Stomach (tissue), 9 donors: ENCODE data around the gene SEMA3A. TPM values are rescaled to one million over a fixed set of nuclear protein-coding genes. Genes with fewer than 3 reads are reported as not detected.

Source experiments
- DNase-seq, 2 donors: peaks; one replicate each; pipeline versions ENCODE4 v3.0.0 to v3.0.0-alpha.2; 2013 to 2019
- H3K27ac ChIP-seq, 5 donors: fragments of 200-600 bp in 4 of 5; sonication (generic) in 4 of 5; one replicate each; pipeline ENCODE4 v1.5.1; 2013 to 2019; ENCODE audit warnings: mild to moderate bottlenecking in 1 of 5, moderate library complexity in 1 of 5
- H3K27me3 ChIP-seq, 3 donors: fragments of 200-600 bp; sonication (generic); one replicate each; pipeline ENCODE4 v1.5.1; 2017 to 2019; ENCODE audit warnings: mixed run types in 1 of 3
- H3K36me3 ChIP-seq, 4 donors: fragments of 200-600 bp; sonication (generic); 1 replicate in 3 of 4; 2 replicates in 1 of 4; pipeline ENCODE4 v1.5.1; 2016 to 2019
- H3K4me1 ChIP-seq, 4 donors: fragments of 200-600 bp; sonication (generic); one replicate each; pipeline ENCODE4 v1.5.1; 2016 to 2019
- H3K4me3 ChIP-seq, 4 donors: fragments of 200-600 bp; sonication (generic) in 3 of 4; one replicate each; pipeline ENCODE4 v1.5.1; 2016 to 2019; ENCODE audit warnings: mild to moderate bottlenecking in 1 of 4
- H3K9me3 ChIP-seq, 4 donors: fragments of 200-600 bp; sonication (generic); one replicate each; pipeline ENCODE4 v1.5.1; 2016 to 2019
- CTCF ChIP-seq, 7 experiments: fragments of 450-650 bp in 4 of 7; fragments of 200-600 bp in 3 of 7; sonication (generic) in 3 of 7; IDR thresholded peaks; one replicate each; pipeline ENCODE4 v1.5.1; 2016 to 2019; ENCODE audit warnings: antibody characterized with exemption in 7 of 7, control low read depth in 2 of 7, mild to moderate bottlenecking in 1 of 7
- EP300 ChIP-seq: sonication (generic); formaldehyde crosslinking; IDR thresholded peaks from one replicate; pipeline ENCODE4 v1.6.1; 2017; ENCODE audit warnings: antibody characterized with exemption
- POLR2A ChIP-seq, 4 donors: fragments of 450-650 bp; IDR thresholded peaks; one replicate each; pipeline ENCODE4 v1.6.1; 2016; ENCODE audit warnings: antibody characterized with exemption in 4 of 4, control low read depth in 2 of 4, mild to moderate bottlenecking in 1 of 4, moderate library complexity in 1 of 4
- POLR2AphosphoS5 ChIP-seq, 3 donors: sonication (generic); formaldehyde crosslinking; IDR thresholded peaks; one replicate each; pipeline ENCODE4 v1.6.1; 2016; ENCODE audit warnings: antibody characterized with exemption in 3 of 3
- WGBS, 5 donors: extraction: QIAGEN DNeasy Blood & Tissue Kit in 3 of 5; methylation state at CpG; one replicate each; pipeline versions ENCODE4 v1.1.5 to v1.1.7; 2013 to 2018; 5-methylcytosine and 5-hydroxymethylcytosine counted together
- intact Hi-C: fragments of 100-400 bp; cut with DNase I; formaldehyde crosslinking; loops from one replicate; pipeline ENCODE4 v1.15.1; 2023; ENCODE audit warnings: low total_unique reads
- polyA plus RNA-seq, 3 donors: library from polyadenylated mRNA; stranded (reverse); fragments of 200-250 nt; gene quantifications; one replicate each; pipeline ENCODE4 v1.2.3, GENCODE V29; 2013
- total RNA-seq, 5 donors: library from RNA; depleted of rRNA; stranded (reverse); fragments of >200 nt; gene quantifications; one replicate each; pipeline versions ENCODE4 v1.1.0 to v1.2.3, GENCODE V29; 2014 to 2016
- donor health status: healthy with polysubstance abuse.
- donor health status: Bipolar disorder and iron deficiency.
- donor health status: healthy.

Gene SEMA3A
- total and polyA plus RNA-seq, 8 donors, result 0.31 to 34.8 (median 2.8) TPM

DNA sequence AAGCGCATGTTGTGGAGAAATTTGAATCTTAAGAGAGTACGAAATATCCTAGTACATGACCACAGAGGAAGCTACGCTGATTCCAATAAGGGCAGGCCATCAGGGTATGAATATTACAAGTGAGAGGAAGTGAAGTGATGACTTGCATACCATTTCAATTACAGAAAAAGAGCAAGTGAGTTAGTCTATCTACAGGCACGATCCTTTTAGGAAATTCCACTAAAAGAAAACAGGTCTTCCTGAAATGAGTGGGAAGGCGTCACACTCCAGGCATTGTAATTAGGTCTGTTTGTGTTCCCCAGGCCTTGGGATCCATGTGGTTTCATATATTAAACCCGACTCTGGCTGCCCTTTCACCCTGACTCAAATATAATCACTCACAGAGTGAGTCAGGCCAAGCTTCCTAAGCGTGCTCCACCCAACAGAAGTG, 152.5 kb downstream of the SEMA3A start:
- DNase-seq, result peak; percentile 26 to 53

DNA sequence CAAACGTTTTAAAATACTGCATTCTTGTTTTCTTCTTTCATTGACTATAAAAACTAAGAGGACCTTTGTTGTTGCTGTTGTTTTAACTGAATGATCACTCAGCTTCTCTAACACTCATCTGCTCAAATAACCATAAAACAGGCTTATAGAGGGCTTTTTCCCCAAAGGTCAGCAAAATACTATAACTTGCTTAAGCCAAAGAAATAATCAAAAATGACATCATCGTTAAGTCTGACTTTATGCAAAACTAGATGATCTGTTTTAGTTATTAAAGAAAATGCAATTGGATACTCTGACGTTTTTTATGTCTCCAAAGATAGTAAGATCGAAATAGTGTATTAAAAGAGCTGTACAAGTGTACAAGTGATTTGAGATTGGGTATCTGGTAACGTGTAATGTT, 152.9 kb downstream of the SEMA3A start:
- no peak for DNase-seq
- Histone ChIP-seq H3K9me3 (no peaks in the 10 kb centered on the region), H3K27ac (no peak overlapping the region), H3K27me3 (no peaks in the 10 kb centered on the region), H3K4me3 (no peak overlapping the region), H3K4me1 (peaks cover 0 to 19% (median 5%) of the 10 kb centered on the region in 4 donors), H3K36me3 (no peaks in the 10 kb centered on the region)
- TF ChIP-seq POLR2A (IDR thresholded peaks at IDR 0.05) (no peak), CTCF (IDR thresholded peaks at IDR 0.05) (no peak), POLR2AphosphoS5 (IDR thresholded peaks at IDR 0.05) (no peak), EP300 (no peak)
- 82 to 87% (median 84%) methylated on average over 5 of the region's 5 CpGs for WGBS, 5 donors
- intact Hi-C loops, result no loop called here

More for the DNA sequence above, 152.5 kb downstream of the SEMA3A start:
- WGBS, 5 donors, result 59 to 67% (median 60%) methylated on average over 7 of the region's 7 CpGs
- Histone ChIP-seq H3K4me3 (no peak overlapping the region), H3K36me3 (no peaks in the 10 kb centered on the region), H3K4me1 (peaks cover 0 to 19% (median 6%) of the 10 kb centered on the region in 4 donors), H3K9me3 (no peaks in the 10 kb centered on the region), H3K27me3 (no peaks in the 10 kb centered on the region), H3K27ac (no peak overlapping the region)
- intact Hi-C loops, result no loop called here
- TF ChIP-seq POLR2AphosphoS5 (IDR thresholded peaks at IDR 0.05), result no peak
- no peak for TF ChIP-seq EP300
- no peak for TF ChIP-seq CTCF (IDR thresholded peaks at IDR 0.05)
- TF ChIP-seq POLR2A (IDR thresholded peaks at IDR 0.05), result no peak

- Histone ChIP-seq H3K36me3 (no peaks in the 10 kb centered on the region), H3K4me1 (peaks cover 0 to 19% (median 5%) of the 10 kb centered on the region in 4 donors), H3K27ac (no peak overlapping the region), H3K9me3 (no peaks in the 10 kb centered on the region), H3K4me3 (no peak overlapping the region), H3K27me3 (no peaks in the 10 kb centered on the region)
- intact Hi-C loops, result no loop called here
- peak; percentile 27 to 61 for DNase-seq
- WGBS, 5 donors, result 32 to 68% (median 41%) methylated on average over 3 of the region's 3 CpGs
- TF ChIP-seq POLR2AphosphoS5 (IDR thresholded peaks at IDR 0.05) (no peak), POLR2A (IDR thresholded peaks at IDR 0.05) (no peak), CTCF (IDR thresholded peaks at IDR 0.05) (no peak), EP300 (no peak)
Measured at GRCh38 chr7:84040355-84040754, 154.2 kb downstream of the SEMA3A start.

DNA sequence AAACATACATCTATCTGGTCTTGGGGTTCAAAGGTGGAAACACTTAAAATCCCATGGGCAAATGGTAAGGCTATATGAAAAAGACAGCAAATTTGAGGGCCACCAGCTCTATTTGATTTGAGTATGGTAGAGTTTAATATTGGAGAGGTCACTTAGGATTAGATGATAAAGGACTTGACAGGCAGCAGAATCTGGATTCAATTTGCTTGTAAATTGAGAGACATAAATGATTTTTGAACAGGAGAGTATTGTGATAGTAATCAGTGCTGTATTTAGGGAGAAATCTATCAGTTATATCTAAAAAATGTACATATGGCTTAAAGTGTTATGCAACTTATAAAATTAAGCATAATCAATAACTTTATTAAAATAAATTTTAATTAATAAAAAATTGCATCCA, 155.2 kb downstream of the SEMA3A start:
- H3K4me3 ChIP-seq, result no peak overlapping the region
- H3K27me3 ChIP-seq, result no peaks in the 10 kb centered on the region
- peaks cover 0 to 19% (median 5%) of the 10 kb centered on the region in 4 donors for H3K4me1 ChIP-seq
- H3K36me3 ChIP-seq, result no peaks in the 10 kb centered on the region
- no peak overlapping the region for H3K27ac ChIP-seq
- no peak for TF ChIP-seq CTCF (IDR thresholded peaks at IDR 0.05)
- TF ChIP-seq POLR2AphosphoS5 (IDR thresholded peaks at IDR 0.05), result no peak
- TF ChIP-seq EP300, result no peak
- no peak for TF ChIP-seq POLR2A (IDR thresholded peaks at IDR 0.05)
- intact Hi-C loops, result no loop called here
- no peak for DNase-seq
- H3K9me3 ChIP-seq, result no peaks in the 10 kb centered on the region
